CD4-positive, alpha-beta T cell treated with Interleukin-12 subunit alpha and Interleukin-12 subunit beta, for 1 hour (primary cell): ENCODE results near the gene C18orf63.

Experiments
- DNase-seq: peaks from one replicate; pipeline ENCODE4 v3.0.0-alpha.2; 2020

C18orf63 gene

DNA sequence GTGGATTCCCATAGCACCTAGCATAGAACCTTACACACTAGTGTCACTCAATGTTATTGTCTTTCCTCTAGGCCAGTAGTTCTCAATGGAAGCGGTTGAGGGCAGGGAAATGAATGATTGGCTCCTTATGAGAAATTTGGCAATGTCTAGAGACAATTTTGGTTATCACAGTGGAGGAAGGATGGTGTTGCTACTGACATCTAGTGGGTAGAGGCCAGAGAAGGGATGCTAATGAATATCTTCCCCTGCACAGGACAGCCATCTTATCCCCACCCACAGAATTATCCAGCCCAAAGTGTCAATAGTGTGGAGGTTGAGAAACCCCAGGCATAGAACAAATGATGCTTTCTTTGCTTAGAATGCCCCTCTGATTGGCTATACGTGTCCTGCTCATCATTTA lies 15.8 kb downstream of the C18orf63 start:
- no peak for DNase-seq

DNA sequence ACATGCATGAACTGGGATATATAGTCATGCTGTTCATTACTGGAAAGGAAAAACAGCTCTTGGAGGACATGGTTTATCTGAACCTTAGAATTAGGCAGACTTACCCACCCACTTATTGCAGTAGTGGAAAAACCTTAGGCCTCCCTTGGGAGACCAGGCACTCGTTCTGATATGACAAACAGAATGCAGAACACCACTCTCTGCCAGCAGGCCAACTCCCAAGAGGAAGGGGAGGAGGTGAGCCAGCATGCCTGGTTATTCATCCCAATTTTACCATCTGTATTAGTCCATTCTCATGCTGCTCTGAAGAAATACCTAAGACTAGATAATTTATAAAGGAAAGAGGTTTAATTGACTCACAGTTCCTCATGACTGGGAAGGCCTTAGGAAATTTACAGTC lies 17.5 kb downstream of the C18orf63 start:
- DNase-seq = no peak

DNA sequence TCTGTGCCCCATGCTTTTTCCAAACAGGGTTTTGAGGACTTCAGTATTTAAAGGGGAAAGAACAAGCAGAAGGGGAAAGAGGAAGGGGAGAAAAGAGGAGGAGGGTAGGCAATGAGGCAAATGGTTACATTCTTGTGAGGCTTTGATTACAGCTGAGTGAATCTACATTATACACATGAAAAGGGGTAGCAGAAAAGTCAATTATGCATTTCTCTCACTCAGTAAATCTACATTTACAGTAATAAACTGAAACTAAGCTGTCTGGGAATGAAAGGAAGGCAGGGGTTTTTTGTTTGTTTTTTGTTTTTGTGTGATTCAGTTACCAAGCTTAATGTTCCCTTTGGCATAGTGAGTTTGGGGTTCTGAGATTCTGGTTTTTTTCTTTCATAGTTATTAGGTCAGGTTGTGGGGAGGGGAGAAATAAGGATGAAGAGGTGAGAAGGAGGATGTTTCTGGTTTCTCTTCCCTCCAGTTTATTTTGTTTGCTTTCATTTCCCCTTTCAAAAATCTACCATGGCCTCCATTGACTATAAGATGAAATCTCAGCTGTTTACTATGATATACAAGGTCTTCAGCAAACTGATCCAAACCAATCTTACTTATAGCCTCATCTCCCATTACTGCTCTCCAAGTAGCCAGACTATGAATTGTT lies 18.7 kb downstream of the C18orf63 start:
- DNase-seq = no peak

DNA sequence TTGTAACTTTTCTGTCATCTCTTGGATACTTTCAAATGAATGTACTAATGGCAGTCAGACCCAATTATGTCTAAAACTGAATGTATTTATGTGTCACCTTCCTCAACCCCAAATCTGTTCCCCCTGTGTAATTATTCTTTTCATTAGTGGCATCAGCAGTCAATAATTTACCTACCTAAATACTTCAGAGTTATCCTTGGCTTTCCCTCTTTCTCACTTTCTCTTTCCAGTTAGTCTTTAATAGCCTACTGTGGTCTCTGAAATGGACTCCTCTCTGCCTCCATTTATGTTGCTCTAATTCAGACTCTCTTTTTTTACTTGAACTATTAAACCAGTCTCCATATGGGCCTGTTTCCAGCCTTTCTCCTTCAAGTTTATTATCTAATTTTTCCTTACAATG lies 21.0 kb downstream of the C18orf63 start:
- no peak for DNase-seq

- DNase-seq = no peak
Measured at GRCh38 chr18:74337155-74337911, 21.7 kb downstream of the C18orf63 start.

DNA sequence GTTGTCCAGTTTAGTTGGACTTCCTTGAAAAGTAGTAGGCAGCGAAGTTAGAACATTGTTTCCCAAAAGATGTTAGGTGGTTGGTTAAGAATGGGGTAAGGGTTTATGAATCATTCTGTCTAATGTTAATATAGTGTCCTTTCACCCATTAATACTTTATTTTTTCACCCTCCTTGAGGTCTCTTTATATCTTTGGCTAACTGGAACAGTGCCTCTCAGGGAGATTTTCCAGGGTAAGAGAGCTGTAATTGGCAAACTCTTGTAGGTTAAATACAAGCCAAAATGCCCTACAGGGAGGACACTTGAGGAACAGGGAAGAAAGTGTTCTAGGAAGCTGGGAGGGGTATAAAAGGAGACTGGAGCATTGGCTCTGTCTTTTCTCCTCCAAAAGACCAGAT lies 22.3 kb downstream of the C18orf63 start:
- DNase-seq = no peak

GRCh38 chr18:74342416-74343043 lies 26.9 kb downstream of the C18orf63 start:
- DNase-seq = peak; percentile 48

DNA sequence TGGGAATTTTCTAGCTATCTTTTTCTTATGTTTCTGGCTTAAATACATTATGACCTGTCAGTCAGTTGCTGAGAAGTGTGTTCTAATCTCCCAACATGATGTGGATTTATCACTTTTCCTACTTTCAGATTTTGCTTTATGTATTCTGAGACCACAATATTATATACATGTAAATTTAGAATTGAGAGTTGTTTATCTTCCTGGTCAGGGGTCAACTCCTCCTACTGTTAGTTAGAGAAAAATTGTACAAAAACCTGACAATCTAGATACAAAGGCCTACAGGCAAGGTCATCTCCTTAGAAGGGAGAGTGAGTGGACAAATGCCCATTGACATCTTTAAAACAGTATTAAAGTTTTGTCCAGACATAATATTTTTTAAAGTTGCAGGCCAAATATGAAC lies 30.6 kb downstream of the C18orf63 start:
- DNase-seq = no peak

DNA sequence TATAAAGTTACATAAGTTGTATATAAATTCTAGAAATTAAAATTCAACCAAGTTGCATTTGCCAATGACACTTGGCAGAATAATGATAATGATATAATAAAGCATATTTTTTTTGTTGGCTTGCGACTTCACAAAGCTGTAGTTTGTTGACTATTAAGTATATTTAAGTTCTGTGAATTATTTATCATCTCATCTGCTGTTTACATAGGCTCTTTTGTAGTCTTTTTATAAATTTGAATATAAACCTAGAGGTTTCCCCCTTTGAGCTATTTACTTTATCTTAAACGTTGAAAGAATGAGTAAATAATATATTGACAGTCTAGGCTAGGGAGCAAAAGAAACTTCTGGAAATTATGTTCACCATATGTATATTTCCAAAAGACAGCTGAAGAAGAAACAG lies 32.9 kb downstream of the C18orf63 start:
- DNase-seq = no peak

DNA sequence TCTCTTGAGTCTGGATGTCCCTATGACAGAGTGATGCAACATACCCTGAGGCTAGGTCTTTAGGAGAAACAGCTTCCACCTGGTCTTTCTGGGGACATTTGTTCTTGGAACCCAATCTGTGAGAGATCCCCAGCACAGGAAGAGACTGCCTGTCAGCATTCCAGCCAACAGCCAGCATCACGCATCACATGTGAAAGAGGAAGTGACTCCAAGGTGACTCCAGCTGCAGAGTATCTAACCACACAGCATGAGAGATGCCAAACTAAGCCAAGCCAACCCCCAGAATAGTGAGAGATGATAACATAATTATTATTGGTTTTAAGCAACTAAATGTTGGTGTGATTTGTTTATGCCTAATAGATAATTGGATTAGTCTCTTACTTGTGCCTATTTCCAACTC lies 35.7 kb downstream of the C18orf63 start:
- no peak for DNase-seq

DNA sequence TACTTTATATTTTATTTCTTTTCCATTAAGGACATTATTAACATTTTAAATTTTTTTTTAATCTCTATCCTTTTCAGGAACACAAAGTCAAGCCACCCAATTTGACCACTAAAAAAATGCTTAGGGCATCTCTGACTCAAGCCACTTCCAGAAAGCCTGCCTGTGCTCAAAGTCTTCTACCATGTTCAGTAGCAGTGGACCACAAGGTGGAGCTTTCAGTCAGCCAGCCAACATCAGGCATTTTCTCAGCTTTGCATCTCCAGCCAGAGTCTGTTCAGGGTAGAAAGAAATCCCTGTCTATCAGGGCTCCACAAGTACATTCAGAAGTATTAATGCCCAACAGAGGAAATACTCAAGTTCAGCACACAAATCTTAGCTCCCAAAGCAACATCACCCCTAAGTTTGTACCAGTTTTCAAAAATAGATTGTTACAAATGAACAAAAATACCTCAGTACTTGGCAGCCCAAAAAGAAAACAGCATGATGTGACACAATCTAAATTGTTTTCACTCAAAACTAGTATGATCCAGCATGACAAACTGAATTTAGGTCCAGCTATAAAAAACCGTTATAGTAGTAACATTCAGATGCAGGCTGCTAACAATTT lies 37.6 kb downstream of the C18orf63 start:
- DNase-seq = peak; percentile 72

GRCh38 chr18:74356959-74357358 lies 41.3 kb downstream of the C18orf63 start:
- DNase-seq = no peak

GRCh38 chr18:74360852-74361655 lies 45.4 kb downstream of the C18orf63 start:
- DNase-seq = no peak

GRCh38 chr18:74367905-74368304 lies 52.3 kb downstream of the C18orf63 start:
- no peak for DNase-seq

- no peak for DNase-seq
Measured at GRCh38 chr18:74368901-74369705, 53.5 kb downstream of the C18orf63 start.

- DNase-seq = no peak
Measured at GRCh38 chr18:74370115-74370514, 54.5 kb downstream of the C18orf63 start.

DNA sequence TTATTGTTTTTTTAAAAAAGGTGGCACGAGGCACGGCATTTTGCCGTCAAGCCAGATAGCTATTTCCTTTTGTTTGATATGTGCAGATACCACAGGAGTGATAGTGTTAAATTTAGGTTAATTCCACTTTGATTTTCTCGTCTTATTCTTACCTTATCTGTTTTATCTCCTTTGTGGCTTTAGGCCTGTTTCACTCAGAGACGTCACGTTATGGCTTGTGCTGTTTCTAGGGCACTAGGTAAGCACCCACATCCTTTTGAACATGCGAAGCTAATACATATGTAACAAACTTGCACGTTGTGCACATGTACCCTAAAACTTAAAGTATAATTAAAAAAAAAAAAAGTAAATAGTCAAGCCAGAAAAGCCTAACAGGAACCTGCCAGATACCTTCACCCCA lies 57.8 kb downstream of the C18orf63 start:
- peak; percentile 83 for DNase-seq

DNA sequence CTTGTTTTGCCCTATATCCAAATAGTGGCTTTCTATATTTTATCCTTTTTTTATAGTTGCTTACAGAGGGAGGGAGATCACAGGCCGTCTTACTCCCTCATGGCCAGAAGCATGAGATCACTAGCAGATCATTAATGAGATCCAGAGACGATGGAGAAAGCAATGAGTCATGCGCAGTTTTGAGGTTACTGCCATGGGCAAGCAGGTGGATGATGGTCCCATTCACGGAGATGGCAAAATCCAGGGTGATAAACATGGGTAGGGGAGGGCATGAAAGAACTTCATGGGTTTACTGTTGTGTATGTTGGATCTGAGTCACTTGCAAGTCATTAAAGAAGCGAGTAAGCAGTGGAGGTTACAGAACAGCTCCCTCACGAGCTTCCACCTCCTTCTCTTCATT lies 60.4 kb downstream of the C18orf63 start:
- DNase-seq = no peak

- no peak for DNase-seq
Measured at GRCh38 chr18:74376523-74376922, 60.9 kb downstream of the C18orf63 start.

DNA sequence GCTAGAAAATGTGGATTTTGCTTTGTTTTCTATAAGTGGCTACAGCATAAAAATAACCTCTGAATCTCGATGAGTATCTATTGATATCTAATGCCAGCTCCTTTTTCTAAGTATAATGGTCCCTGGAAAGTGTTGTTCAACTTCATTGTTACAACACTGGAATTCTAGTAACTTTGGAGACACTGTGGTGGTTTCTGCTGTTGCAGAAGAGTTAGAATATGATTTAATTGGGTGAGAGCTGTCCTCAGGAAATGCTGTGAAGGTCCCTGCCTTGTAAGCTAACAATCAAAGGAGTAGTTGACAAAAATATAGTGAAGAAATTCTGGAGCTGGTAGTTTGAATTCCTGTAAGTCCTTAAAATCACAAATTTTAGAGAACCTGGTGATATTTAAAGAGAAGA lies 62.1 kb downstream of the C18orf63 start:
- DNase-seq = no peak

DNA sequence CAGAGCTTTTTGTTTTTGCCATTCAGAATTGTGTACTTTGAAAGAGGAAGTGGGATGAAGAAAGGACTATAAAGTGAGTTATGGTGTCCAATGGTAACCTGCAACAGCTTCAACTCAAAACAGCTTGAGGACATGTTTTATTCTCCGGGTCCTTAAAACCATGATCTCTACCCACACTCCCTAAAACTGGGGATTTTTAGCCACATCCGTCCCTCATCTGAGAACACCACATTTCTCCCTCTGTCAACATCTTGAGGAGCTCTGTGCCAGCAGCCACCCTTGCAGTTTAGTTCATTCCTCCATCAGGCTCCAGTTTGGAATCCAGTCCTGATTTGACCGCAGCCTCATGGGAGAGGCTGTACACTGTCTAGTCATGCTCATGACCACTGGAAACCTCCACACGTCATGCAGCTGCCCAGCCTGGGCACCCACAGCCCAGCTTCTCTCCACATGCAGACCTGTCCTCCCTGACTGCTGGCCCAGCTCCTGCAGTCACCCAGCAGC lies 62.6 kb downstream of the C18orf63 start:
- DNase-seq = peak; percentile 32

GRCh38 chr18:74380916-74381315 lies 65.3 kb downstream of the C18orf63 start:
- DNase-seq = no peak
